IMR-90 (cell line): Measurements from ENCODE around the gene RLF. TPM values are rescaled to one million over a fixed set of nuclear protein-coding genes. Genes with fewer than 3 reads are reported as not detected.

Experiments
- ATAC-seq: fragments of 200-7000 bp; cut with Tn5 transposase; 2 replicates; pipeline ENCODE4 v1.9.1; 2020; ENCODE audit warnings: low read depth, mild to moderate bottlenecking, moderate library complexity
- BruUV-seq: library from RNA; stranded (reverse); fragments of 400-500 nt; replicated peaks from 2 replicates; lab custom pipeline; 2021; lab: Mats Ljungman, UMichigan
- CTCF ChIA-PET: fragments of 300-600 bp; formaldehyde crosslinking; extraction: SDS; loops from one replicate; lab custom pipeline; 2021; ENCODE audit warnings: antibody characterized with exemption; lab: Yijun Ruan, JAX
- POLR2A ChIA-PET: fragments of 300-600 bp; sonication (Branson Sonifier 250); formaldehyde crosslinking; loops from one replicate; lab custom pipeline; 2022; ENCODE audit warnings: antibody characterized with exemption; ENCODE audit not compliant: unreplicated experiment; lab: Charles Lee
- DNase-seq: peaks from one replicate; pipeline ENCODE4 v3.0.0; 2013
- H2AFZ ChIP-seq: replicated peaks from 2 replicates; pipeline ENCODE3; 2013; ENCODE audit warnings: low read length, mild to moderate bottlenecking; ENCODE audit not compliant: poor library complexity
- H2AK5ac ChIP-seq: 2 replicates; pipeline ENCODE4 v1.6.1; 2013; ENCODE audit warnings: low read depth, low read length, inconsistent platforms
- H2AK9ac ChIP-seq: replicated peaks from 2 replicates; pipeline ENCODE3; 2013; ENCODE audit warnings: mild to moderate bottlenecking, low read depth, low read length, moderate library complexity; ENCODE audit not compliant: poor library complexity
- H2BK120ac ChIP-seq: 2 replicates; pipeline ENCODE4 v1.6.1; 2013; ENCODE audit warnings: low read depth, low read length, inconsistent platforms
- H2BK15ac ChIP-seq: 3 replicates; pipeline ENCODE4 v1.6.1; 2013; ENCODE audit warnings: low read depth, low read length, inconsistent platforms
- H2BK20ac ChIP-seq: 2 replicates; pipeline ENCODE4 v1.6.1; 2013; ENCODE audit warnings: low read depth, mild to moderate bottlenecking, inconsistent platforms, low read length, moderate library complexity
- H2BK5ac ChIP-seq: 2 replicates; pipeline ENCODE4 v1.6.1; 2013; ENCODE audit warnings: mild to moderate bottlenecking, low read depth, low read length, inconsistent platforms; ENCODE audit not compliant: poor library complexity, severe bottlenecking
- H3K14ac ChIP-seq: replicated peaks from 2 replicates; pipeline ENCODE4 v1.6.1; 2013; ENCODE audit warnings: low read depth, low read length, inconsistent platforms
- H3K18ac ChIP-seq: 2 replicates; pipeline ENCODE4 v1.6.1; 2013; ENCODE audit warnings: low read depth, low read length, control low read depth
- H3K23ac ChIP-seq: 2 replicates; pipeline ENCODE4 v1.6.1; 2013; ENCODE audit warnings: low read depth, low read length, inconsistent platforms
- H3K27ac ChIP-seq: 2 replicates; pipeline ENCODE4 v1.5.1; 2013; ENCODE audit warnings: mild to moderate bottlenecking, control low read depth, low read length; ENCODE audit not compliant: insufficient read depth
- H3K27me3 ChIP-seq: 2 replicates; pipeline ENCODE4 v1.6.1; 2013; ENCODE audit warnings: low read length; ENCODE audit not compliant: control insufficient read depth, insufficient read depth
- H3K36me3 ChIP-seq: 2 replicates; pipeline ENCODE4 v1.6.1; 2013; ENCODE audit warnings: low read length, mixed read lengths; ENCODE audit not compliant: control insufficient read depth, insufficient read depth
- H3K4ac ChIP-seq: 2 replicates; pipeline ENCODE4 v1.6.1; 2013; ENCODE audit warnings: low read depth, low read length, inconsistent platforms
- H3K4me1 ChIP-seq: 2 replicates; pipeline ENCODE4 v1.6.1; 2013; ENCODE audit warnings: low read length, mixed read lengths; ENCODE audit not compliant: control insufficient read depth, insufficient read depth
- H3K4me2 ChIP-seq: 2 replicates; pipeline ENCODE4 v1.6.1; 2013; ENCODE audit warnings: low read depth, mild to moderate bottlenecking, control low read depth, low read length, moderate library complexity
- H3K4me3 ChIP-seq: 2 replicates; pipeline ENCODE4 v1.5.1; 2013; ENCODE audit warnings: low read depth, mild to moderate bottlenecking, control low read depth, low read length, moderate library complexity; ENCODE audit not compliant: insufficient read depth
- H3K56ac ChIP-seq: 2 replicates; pipeline ENCODE4 v1.6.1; 2013; ENCODE audit warnings: low read length, inconsistent platforms; ENCODE audit not compliant: insufficient read depth; ENCODE audit errors: extremely low read depth
- H3K79me1 ChIP-seq, 2 experiments: 2 replicates each; pipeline ENCODE4 v1.6.1; 2013; ENCODE audit warnings: low read length in 2 of 2, inconsistent platforms in 1 of 2, low read depth in 1 of 2
- H3K9ac ChIP-seq: 2 replicates; pipeline ENCODE4 v1.6.1; 2013; ENCODE audit warnings: low read depth, low read length, control low read depth
- H3K9me1 ChIP-seq: 2 replicates; pipeline ENCODE4 v1.6.1; 2013; ENCODE audit warnings: low read length, inconsistent platforms; ENCODE audit not compliant: insufficient read depth
- H3K9me3 ChIP-seq: 2 replicates; pipeline ENCODE4 v1.6.1; 2013; ENCODE audit warnings: low read length; ENCODE audit not compliant: control insufficient read depth, insufficient read depth
- H4K20me1 ChIP-seq: 2 replicates; pipeline ENCODE4 v1.6.1; 2013; ENCODE audit warnings: low read length, inconsistent platforms; ENCODE audit not compliant: insufficient read depth
- H4K5ac ChIP-seq: 2 replicates; pipeline ENCODE4 v1.6.1; 2013; ENCODE audit warnings: mild to moderate bottlenecking, low read depth, low read length, control low read depth
- H4K8ac ChIP-seq, 2 experiments: 2 replicates each; pipeline ENCODE4 v1.6.1; 2013; ENCODE audit warnings: low read depth in 2 of 2, low read length in 2 of 2, control low read depth in 1 of 2, inconsistent platforms in 1 of 2
- H4K91ac ChIP-seq: 2 replicates; pipeline ENCODE4 v1.6.1; 2013; ENCODE audit warnings: low read depth, low read length, inconsistent platforms; ENCODE audit not compliant: insufficient read depth
- CHD1 ChIP-seq: IDR thresholded peaks from 2 replicates; pipeline ENCODE4 v1.6.1; 2012; ENCODE audit warnings: low read depth, low read length, improper control_type of control experiment
- WGBS, 2 experiments: methylation state at CpG; one replicate each; pipeline versions ENCODE4 v1.1.5 to v1.1.7; 2013; ENCODE audit warnings: missing lambda C conversion rate in 2 of 2; ENCODE audit not compliant: insufficient read length in 1 of 2; ENCODE audit errors: extremely low coverage in 2 of 2; 5-methylcytosine and 5-hydroxymethylcytosine counted together
- dilution Hi-C: fragments of 300-500 bp; cut with HindIII; formaldehyde crosslinking; loops from one replicate; pipeline ENCODE4 v1.14.3; 2018; ENCODE audit warnings: low sequenced_read_pairs; ENCODE audit not compliant: unreplicated experiment
- in situ Hi-C: fragments of 300-500 bp; cut with MboI; formaldehyde crosslinking; loops from 3 replicates; pipeline ENCODE4 v1.14.3; 2019; ENCODE audit warnings: low sequenced_read_pairs, inconsistent platforms, mixed read lengths
- intact Hi-C: fragments of 100-400 bp; cut with micrococcal nuclease; formaldehyde crosslinking; loops from 2 replicates; pipeline ENCODE4 v1.10.0; 2022
- polyA plus RNA-seq, 3 experiments: library from polyadenylated mRNA; depleted of rRNA; stranded (reverse); fragments of >200 nt; gene quantifications; 2 replicates each; pipeline ENCODE4 v1.2.3, GENCODE V29; 2012; ENCODE audit warnings: low replicate concordance in 1 of 3
- total RNA-seq: library from RNA; depleted of rRNA; stranded (reverse); fragments of >200 nt; gene quantifications from 2 replicates; pipeline ENCODE4 v1.2.3, GENCODE V29; 2012

RLF gene
- total and polyA plus RNA-seq, 2 of the 4 experiments (the other 2 are of a cell fraction) = 4.4 to 29.8 TPM

GRCh38 chr1:40241362-40241761 lies 80.2 kb downstream of the RLF start:
- Histone ChIP-seq H2AFZ (no peak overlapping the region), H4K20me1 (no peaks in the 10 kb centered on the region), H3K36me3 (peaks cover 11% of the 10 kb centered on the region), H3K79me1 (peaks cover 17 to 42% of the 10 kb centered on the region in 2 experiments), H3K14ac (peak overlapping the region; percentile 41), H2BK5ac (peak overlapping the region; percentile 76), H3K4ac (peak overlapping the region; percentile 76; the same call in 1 of the 2 replicates), H3K56ac (peak overlapping the region; percentile 58), H3K4me2 (peak overlapping the region; percentile 74; the same call in 1 of the 2 replicates), H4K91ac (peak overlapping the region; percentile 68; the same call in 1 of the 2 replicates), H2AK5ac (peak overlapping the region; percentile 67), H3K4me1 (peaks cover 3% of the 10 kb centered on the region; the same call in 1 of the 2 replicates), H4K8ac (peak overlapping the region; percentile 32 to 57; a peak in 2 of 4 replicates), H3K9me1 (no peaks in the 10 kb centered on the region; the same call in 1 of the 2 replicates), H3K27ac (peak overlapping the region; percentile 66), H2BK20ac (peak overlapping the region; percentile 73), H2BK120ac (peak overlapping the region; percentile 78), H4K5ac (no peak overlapping the region; the same call in 1 of the 2 replicates), H3K18ac (peak overlapping the region; percentile 17; the same call in 1 of the 2 replicates), H3K9me3 (no peaks in the 10 kb centered on the region), H2BK15ac (peak overlapping the region; percentile 77), H3K4me3 (no peak overlapping the region), H3K23ac (peak overlapping the region; percentile 48; the same call in 1 of the 2 replicates), H3K9ac (no peak overlapping the region), H2AK9ac (no peak overlapping the region), H3K27me3 (no peaks in the 10 kb centered on the region)
- peak; percentile 34 for ATAC-seq
- POLR2A ChIA-PET = no interaction called here
- BruUV-seq = no TSS peak
- CTCF ChIA-PET = interaction anchor here (0.6 to 1.2 kb wide), 4 partner anchors 15 to 92 kb away, joined by 3 to 6 read pairs (median 4); partner anchors contain the start of gene RLF
- in situ Hi-C loops = no loop called here
- DNase-seq = no peak
- dilution Hi-C loops = no loop called here
- intact Hi-C loops = loop anchor here (2.0 kb wide), 1 partner anchor 15 kb away; no protein-coding TSS in a partner anchor
- 63% methylated on average over 1 of the region's 1 CpG; no CpG with 5 or more reads in 1 of the 2 experiments for WGBS, 2 experiments
- no peak for TF ChIP-seq CHD1
